MCF 10A (cell line): ENCODE measurements around the gene FBXL19. TPM values are rescaled to one million over a fixed set of nuclear protein-coding genes. Genes with fewer than 3 reads are reported as not detected.

Experiments used
- BruUV-seq: library from RNA; stranded (reverse); fragments of 400-500 nt; replicated peaks from 2 replicates; lab custom pipeline; 2021; lab: Mats Ljungman, UMichigan
- CTCF ChIA-PET: fragments of 300-600 bp; sonication (Branson Sonifier 250); formaldehyde crosslinking; extraction: SDS; loops from one replicate; lab custom pipeline; 2021; ENCODE audit warnings: antibody characterized with exemption, inconsistent platforms; lab: Yijun Ruan, JAX
- POLR2A ChIA-PET: fragments of 300-600, 350-650 bp; sonication (Branson Sonifier 250); formaldehyde crosslinking; extraction: SDS; loops from one replicate; lab custom pipeline; 2020; ENCODE audit warnings: antibody characterized with exemption, inconsistent platforms; lab: Yijun Ruan, JAX
- DNase-seq: peaks from one replicate; pipeline ENCODE4 v3.0.0-alpha.2; 2018; ENCODE audit not compliant: unreplicated experiment
- H3K27ac Mint-ChIP-seq: one replicate; pipeline ENCODE4 v1.8.0; 2022; ENCODE audit warnings: mild to moderate bottlenecking, low read depth, mixed read lengths; ENCODE audit not compliant: unreplicated experiment
- H3K27me3 Mint-ChIP-seq: one replicate; pipeline ENCODE4 v1.8.0; 2022; ENCODE audit warnings: mixed read lengths; ENCODE audit not compliant: insufficient read depth, unreplicated experiment
- H3K36me3 Mint-ChIP-seq: one replicate; pipeline ENCODE4 v1.8.0; 2022; ENCODE audit warnings: mild to moderate bottlenecking, moderate library complexity, mixed read lengths; ENCODE audit not compliant: insufficient read depth, unreplicated experiment
- H3K4me1 Mint-ChIP-seq: one replicate; pipeline ENCODE4 v1.8.0; 2022; ENCODE audit warnings: mixed read lengths; ENCODE audit not compliant: insufficient read depth, unreplicated experiment
- H3K4me3 Mint-ChIP-seq: one replicate; pipeline ENCODE4 v1.8.0; 2022; ENCODE audit warnings: mild to moderate bottlenecking, moderate library complexity, mixed read lengths; ENCODE audit not compliant: unreplicated experiment
- H3K9me3 Mint-ChIP-seq: one replicate; pipeline ENCODE4 v1.8.0; 2022; ENCODE audit warnings: mixed read lengths; ENCODE audit not compliant: unreplicated experiment
- intact Hi-C: fragments of 100-400 bp; cut with micrococcal nuclease; formaldehyde crosslinking; loops from 2 replicates; pipeline ENCODE4 v1.14.1; 2022
- total RNA-seq: library from RNA; stranded (reverse); gene quantifications from 2 replicates; pipeline ENCODE4 v1.2.3, GENCODE V29; 2022
- TF ChIP-seq, protein P1 (sequence below): fragments of 200-600 bp; IDR thresholded peaks from one replicate; pipeline ENCODE4 v1.8.0; 2022; ENCODE audit warnings: antibody characterized with exemption, mild to moderate bottlenecking; ENCODE audit not compliant: unreplicated experiment

FBXL19 gene
- total RNA-seq, 1 experiment from 2014 or later = 18.0 TPM

DNA sequence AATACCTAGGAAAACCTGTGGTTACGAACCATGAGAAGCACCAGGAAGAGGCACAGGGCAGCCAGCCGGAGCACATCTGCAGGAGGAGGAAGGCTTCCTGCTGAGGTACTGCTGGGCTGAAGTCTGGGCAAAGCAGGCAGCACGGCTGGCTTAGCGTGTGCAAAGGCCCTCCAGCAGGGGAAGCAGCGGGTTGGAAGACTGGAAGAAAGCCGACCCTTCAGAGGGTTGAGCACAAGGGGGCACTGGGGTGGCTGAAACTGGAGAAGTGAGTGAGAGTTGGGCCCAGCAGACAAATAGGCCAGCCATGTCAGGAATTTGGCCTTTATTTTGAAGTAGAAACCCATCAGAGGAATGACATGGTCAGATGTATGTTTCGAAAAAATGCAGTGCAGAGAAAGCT is 49.5 kb downstream of the FBXL19 start:
- intact Hi-C loops = no loop called here
- CTCF ChIA-PET = interaction anchor here (2.6 kb wide), 1 partner anchor 12 kb away, joined by 13 read pairs; the partner anchor contains the start of gene HSD3B7
- no TSS peak for BruUV-seq
- no peak for DNase-seq
- TF ChIP-seq, protein P1, sequence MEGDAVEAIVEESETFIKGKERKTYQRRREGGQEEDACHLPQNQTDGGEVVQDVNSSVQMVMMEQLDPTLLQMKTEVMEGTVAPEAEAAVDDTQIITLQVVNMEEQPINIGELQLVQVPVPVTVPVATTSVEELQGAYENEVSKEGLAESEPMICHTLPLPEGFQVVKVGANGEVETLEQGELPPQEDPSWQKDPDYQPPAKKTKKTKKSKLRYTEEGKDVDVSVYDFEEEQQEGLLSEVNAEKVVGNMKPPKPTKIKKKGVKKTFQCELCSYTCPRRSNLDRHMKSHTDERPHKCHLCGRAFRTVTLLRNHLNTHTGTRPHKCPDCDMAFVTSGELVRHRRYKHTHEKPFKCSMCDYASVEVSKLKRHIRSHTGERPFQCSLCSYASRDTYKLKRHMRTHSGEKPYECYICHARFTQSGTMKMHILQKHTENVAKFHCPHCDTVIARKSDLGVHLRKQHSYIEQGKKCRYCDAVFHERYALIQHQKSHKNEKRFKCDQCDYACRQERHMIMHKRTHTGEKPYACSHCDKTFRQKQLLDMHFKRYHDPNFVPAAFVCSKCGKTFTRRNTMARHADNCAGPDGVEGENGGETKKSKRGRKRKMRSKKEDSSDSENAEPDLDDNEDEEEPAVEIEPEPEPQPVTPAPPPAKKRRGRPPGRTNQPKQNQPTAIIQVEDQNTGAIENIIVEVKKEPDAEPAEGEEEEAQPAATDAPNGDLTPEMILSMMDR = no peak
- no peak overlapping the region for H3K4me3 Mint-ChIP-seq
- peaks cover 90% of the 10 kb centered on the region for H3K36me3 Mint-ChIP-seq
- POLR2A ChIA-PET = no interaction called here
- H3K9me3 Mint-ChIP-seq = no peaks in the 10 kb centered on the region
- H3K27ac Mint-ChIP-seq = peak overlapping the region; percentile 57
- H3K4me1 Mint-ChIP-seq = no peaks in the 10 kb centered on the region
- H3K27me3 Mint-ChIP-seq = no peaks in the 10 kb centered on the region

DNA sequence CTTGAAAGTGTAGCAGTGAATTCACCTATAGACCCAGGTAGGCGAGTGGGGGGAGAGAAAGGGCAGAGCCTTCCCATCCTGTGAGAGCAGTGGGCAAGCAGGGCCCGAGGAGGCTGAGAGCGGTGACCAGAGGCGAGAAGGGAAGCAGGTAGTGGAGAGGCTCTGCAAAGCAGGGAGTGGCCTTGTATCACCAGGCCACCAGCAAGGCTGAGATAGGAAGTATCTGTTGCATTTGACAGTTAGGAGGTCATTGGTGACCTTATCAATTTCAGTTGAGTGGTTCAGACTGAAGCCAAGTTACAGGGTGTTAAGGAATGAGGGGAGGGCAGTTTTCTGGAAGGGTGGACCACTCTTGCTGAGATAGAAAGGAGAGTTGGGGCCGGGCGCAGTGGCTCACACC is 51.0 kb downstream of the FBXL19 start:
- POLR2A ChIA-PET = no interaction called here
- H3K4me1 Mint-ChIP-seq = no peaks in the 10 kb centered on the region
- intact Hi-C loops = no loop called here
- H3K27ac Mint-ChIP-seq = peak overlapping the region; percentile 4
- BruUV-seq = no TSS peak
- H3K27me3 Mint-ChIP-seq = no peaks in the 10 kb centered on the region
- CTCF ChIA-PET = no interaction called here
- H3K4me3 Mint-ChIP-seq = no peak overlapping the region
- peaks cover 91% of the 10 kb centered on the region for H3K36me3 Mint-ChIP-seq
- TF ChIP-seq, protein P1 = no peak
- DNase-seq = no peak
- no peaks in the 10 kb centered on the region for H3K9me3 Mint-ChIP-seq

DNA sequence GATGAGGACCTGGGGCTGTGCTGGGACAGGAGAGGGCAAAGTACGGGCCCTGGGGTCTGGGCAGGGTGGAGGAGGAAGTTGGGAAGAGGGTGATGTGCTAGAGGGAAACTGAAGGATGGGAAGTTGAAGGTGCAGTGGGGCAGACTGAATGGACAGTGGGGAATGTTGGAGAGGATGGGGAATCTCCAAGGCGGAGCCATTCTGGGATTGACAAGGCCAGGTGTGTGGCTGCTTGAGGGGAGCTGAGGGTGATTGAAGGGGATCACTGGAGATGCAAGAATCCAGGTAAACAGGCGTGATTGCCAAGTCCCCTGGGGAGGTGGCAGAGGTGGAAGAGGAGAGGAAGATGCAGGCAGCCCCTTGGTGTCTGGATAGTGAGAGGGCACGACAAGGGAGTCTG is 53.1 kb downstream of the FBXL19 start:
- ChIA-PET CTCF (interaction anchor here (0.6 kb wide), 2 partner anchors 24 to 163 kb away, joined by 3 read pairs; no protein-coding TSS in a partner anchor), POLR2A (interaction anchor here (0.7 kb wide), 1 partner anchor 187 kb away, joined by 3 read pairs; no protein-coding TSS in a partner anchor)
- DNase-seq = no peak
- Mint-ChIP-seq H3K4me3 (no peak overlapping the region), H3K9me3 (no peaks in the 10 kb centered on the region), H3K36me3 (peaks cover 85% of the 10 kb centered on the region), H3K4me1 (no peaks in the 10 kb centered on the region), H3K27me3 (no peaks in the 10 kb centered on the region), H3K27ac (no peak overlapping the region)
- no TSS peak for BruUV-seq
- intact Hi-C loops = no loop called here
- TF ChIP-seq, protein P1 = no peak

DNA sequence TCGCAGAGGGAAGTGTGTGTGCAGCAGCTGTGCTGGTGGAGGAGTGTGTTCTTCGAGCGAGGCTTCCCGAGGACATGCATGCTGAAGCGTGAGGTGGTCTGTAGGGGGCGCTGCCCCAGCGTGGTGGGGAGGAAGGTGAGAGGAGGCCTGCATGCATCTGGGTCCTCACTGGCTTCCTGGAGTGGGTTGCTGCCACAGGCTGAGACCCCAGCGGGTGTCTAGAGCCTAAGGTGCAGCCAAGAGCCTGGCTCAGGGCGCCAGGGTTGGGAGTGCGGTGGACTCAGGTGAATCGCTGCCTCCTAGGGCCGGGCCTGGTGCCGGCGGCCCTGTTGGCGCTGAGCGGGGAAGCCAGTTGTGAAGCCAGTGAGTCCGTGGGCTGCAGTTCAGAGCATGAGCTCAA is 54.1 kb downstream of the FBXL19 start:
- TF ChIP-seq, protein P1 = peak; percentile 27
- intact Hi-C loops = no loop called here
- peaks cover 85% of the 10 kb centered on the region for H3K36me3 Mint-ChIP-seq
- no peaks in the 10 kb centered on the region for H3K27me3 Mint-ChIP-seq
- no peak for DNase-seq
- ChIA-PET POLR2A (no interaction called here), CTCF (no interaction called here)
- no peaks in the 10 kb centered on the region for H3K9me3 Mint-ChIP-seq
- BruUV-seq = no TSS peak
- H3K27ac Mint-ChIP-seq = no peak overlapping the region
- H3K4me1 Mint-ChIP-seq = no peaks in the 10 kb centered on the region
- no peak overlapping the region for H3K4me3 Mint-ChIP-seq
